OCI-M2 (cell line): Measurements from ENCODE around the gene LHB.

Experiments used
- DNase-seq: peaks from one replicate; lab custom pipeline; 2025; ENCODE audit not compliant: unreplicated experiment; lab: John Stamatoyannopoulos, UW

The LHB gene

DNA sequence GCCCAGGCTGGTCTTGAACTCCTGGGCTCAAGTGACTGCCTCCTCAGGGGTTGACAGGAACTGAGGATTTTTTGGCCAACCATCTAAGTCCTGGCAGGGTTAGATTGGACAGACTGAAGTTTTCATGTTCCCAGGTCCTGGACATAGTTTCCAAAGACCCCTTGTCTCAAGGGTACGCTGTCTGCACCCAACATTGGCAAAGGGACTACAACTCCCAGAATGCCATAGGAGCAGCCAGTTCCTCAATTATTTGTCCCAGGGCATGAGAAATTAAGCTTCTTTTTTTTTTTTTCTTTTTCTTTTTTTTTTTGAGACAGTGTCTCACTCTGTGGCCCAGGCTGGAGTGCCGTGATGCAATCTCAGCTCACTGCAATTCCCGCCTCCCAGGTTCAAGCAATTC is 30.7 kb downstream of the LHB start:
- no peak for DNase-seq

DNA sequence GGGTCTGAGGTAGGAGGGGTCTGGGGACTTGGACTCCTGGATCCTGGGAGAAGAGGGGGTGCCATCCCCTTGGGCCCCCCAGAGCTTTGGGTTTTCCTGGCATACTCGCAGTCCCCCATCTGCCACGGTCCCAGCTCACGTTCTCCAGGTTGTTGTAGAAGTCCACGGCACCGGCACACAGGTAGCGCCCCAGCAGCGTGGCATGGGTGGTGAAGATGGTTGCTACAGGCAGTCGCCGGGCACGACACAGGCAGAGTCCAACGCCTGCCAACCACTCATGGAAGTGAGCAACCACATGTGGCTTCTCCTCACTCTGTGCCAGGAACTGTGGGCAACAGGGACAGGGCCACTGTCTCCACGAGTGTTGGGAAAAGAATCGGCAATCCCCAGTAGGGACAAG is 31.2 kb downstream of the LHB start:
- no peak for DNase-seq

- DNase-seq = no peak
Measured at GRCh38 chr19:48982280-48982679, 34.6 kb downstream of the LHB start.

DNA sequence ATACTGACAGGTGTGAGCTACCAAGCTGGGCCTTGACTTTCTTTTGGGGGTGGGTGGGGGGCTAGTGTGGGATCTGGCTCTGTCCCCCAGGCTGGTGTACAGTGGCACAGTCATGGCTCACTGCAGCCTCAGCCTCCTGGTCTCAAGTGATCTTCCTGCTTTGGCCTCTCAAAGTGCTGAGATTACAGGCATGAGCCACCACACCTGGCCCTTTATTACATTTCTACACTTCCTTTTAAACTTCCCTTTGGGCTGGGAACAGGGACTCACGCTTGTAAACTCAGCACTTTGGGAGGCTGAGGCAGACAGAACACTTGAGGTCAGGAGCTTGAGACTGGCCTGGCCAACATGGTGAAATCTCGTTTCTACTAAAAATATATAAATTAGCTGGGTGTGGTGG is 39.8 kb downstream of the LHB start:
- no peak for DNase-seq

DNA sequence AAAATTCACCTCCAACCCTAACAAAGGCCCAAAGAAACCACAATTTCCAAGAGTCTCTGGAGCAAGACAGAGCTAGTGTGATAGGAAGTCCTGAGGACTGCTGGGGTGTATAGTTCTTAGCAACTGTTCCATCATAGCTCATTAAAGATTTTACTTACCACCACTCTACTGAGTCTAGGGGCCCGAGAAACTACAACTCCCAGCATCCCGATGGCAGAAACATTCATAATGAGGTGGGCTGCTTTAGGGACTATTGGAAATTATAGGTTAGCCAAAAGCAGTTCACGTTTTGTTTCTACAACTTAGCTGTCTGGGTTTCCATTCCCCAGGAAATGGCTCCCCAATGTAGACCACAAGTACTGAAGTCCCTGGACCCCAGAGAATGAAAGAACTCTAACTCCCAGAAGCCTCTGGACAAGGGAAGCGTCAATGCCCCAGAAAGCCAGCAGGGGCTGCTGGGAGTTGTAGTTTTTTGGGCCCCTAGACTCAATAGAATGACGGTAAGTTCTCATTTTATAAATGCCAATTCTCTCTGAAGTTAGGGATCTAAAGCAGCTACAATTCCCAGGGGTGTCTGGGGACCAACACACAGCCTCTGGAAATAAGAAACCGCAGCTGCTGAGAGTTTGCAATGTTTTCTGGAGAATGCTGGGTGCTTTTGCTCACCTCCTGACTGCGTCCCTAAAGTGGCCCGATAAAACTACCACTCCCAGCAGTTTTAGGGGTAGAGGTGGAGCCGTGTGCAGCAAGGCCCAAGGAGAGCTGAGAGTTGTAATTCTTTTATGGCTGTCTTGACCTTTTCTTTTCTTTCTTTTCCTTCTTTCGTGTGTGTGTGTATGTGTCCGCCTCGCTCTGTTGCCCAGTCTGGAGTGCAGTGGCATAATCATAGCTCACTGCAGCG is 40.7 kb downstream of the LHB start:
- DNase-seq = no peak

DNA sequence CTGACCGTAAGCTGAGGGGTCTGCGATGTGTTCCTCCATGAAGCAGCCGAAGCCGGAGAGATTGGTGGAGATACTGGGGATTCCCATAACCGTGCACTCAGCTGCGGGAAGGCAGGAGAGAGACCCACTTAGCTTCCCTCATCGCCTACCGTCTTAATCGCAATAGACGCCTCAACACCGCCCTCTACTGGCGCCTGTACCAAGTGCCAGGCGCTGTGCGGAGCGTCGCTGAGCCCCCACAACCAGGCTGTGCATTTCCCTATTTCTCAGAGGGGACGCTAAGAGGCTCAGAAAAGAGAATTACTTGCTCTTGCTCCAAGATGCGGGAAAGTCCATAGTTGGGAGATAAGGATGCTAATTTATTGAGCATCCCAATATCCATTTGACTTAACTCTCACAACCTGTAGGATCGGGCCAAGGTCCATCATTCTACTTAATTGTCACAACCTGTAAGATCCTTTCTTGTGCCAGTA is 45.9 kb downstream of the LHB start:
- peak; percentile 84 for DNase-seq

GRCh38 chr19:48970139-48970766 is 46.6 kb downstream of the LHB start:
- DNase-seq = no peak

DNA sequence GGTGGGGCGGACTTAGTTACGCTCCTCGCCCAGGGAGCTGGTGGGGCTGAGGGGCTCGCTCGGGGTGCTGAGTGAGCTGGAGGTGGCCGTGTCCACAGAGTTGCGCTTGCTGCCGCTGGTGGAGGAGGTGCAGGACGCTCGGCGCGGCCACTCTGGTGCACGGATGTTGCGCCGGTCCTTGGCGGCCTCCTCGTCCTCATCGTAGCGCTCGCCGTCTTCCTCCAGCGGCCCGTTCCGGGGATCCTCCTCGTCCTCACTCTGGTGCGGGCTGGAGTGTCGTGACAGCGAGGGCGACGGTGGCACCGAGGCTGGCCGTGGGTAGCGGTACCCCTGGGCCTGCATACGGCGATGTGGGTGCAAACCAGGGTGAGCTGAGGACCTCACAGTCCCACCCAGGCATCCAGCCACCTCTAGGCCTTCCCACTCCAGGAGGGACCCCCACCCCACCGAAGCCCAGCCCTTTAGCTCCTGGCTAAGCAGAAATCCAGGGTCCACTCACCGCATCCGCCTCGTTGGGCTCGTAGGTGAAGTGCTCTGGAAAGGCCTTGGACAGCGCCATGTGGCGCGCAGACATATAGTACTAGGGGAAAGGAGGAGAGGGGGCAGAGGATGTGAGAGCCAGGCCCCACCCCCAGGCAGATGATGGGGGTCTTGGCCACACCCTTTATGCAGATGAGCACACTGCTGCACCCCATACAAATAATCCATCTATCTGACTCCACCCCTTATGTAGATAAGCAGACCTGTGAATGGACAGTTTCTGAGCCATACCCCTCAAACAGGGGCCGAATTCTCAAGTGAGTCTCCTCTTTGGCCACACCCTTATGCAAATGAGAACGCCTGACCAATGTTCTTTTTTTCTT is 47.4 kb downstream of the LHB start:
- no peak for DNase-seq

DNA sequence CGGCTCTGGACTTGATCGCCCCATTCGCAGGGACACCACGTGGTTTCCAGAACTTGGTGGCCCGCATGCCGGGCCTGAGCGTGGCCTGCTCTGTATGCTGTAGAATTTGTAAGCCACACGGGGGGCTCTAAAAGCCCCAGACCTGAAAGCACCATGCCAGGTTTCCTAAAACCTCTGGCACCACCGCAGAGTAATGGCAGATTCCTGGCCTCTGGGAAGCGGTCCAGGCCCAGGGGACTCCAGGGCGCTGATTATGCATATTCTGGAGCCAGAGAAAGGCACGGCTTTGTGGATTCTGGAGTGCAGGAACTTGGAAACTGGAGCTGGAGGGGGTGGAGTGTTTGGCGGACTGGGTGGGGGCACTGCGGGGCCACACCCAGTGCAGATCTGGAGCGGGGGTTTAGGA is 48.1 kb downstream of the LHB start:
- no peak for DNase-seq

DNA sequence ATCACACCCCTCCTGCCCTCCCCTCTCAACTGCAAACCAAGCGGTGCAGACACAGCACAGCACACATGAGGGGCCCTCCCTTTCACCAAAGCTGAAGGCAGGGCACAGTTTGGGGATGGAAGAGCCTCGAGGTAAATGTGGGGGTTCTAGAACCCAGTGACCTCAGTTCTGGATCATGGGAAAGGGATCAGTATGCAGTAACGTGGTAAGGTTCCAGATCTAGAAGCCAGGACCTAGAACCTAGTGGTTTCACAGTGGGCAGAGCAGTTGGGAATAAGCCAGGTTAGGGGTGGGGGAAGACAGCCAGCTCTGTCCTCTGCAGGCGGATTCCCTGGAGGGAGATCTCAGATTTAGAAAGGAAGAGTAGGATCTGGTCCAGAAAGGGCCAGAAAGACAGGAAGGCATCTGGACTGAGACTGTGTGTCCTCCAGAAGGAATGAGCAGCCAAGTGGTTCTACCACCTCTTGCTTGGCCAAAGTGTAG is 48.7 kb downstream of the LHB start:
- DNase-seq = no peak

DNA sequence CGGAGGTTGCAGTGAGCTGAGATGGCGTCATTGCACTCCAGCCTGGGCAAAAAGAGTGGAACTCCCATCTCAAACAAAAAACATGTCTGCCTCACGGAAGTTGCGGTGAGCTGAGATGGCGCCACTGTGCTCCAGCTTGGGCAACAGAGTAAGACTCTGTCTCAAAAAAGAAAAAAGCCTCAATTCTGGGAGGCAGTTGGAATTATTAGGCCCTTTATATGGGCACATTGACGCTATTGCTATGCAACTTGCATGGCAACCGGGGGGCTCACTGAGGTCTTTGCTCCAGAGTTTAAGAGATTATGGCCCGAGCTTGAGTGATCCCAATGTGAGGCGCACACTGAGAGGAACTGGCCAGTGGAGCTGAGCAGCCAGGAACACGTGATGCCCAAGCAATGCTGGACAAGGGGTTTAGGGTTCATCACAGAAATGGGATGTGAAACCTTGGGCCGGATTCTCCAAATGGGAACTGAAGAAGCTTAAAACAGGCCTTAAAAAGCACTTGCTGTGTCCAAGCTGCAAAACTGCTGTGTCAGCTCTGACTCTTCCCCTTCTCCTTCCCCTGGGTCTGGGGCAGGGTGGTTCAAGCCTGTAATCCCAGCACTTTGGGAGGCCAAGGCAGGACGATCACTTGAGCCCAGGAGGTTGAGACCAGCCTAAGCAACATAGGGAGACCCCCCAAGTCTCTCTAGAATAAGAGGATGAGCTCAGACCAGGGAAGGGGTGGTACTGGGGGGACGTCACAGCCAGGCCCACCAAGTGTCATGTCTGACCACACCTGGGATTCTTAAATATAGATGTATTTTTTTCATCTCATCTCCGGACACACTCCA is 49.3 kb downstream of the LHB start:
- no peak for DNase-seq

DNA sequence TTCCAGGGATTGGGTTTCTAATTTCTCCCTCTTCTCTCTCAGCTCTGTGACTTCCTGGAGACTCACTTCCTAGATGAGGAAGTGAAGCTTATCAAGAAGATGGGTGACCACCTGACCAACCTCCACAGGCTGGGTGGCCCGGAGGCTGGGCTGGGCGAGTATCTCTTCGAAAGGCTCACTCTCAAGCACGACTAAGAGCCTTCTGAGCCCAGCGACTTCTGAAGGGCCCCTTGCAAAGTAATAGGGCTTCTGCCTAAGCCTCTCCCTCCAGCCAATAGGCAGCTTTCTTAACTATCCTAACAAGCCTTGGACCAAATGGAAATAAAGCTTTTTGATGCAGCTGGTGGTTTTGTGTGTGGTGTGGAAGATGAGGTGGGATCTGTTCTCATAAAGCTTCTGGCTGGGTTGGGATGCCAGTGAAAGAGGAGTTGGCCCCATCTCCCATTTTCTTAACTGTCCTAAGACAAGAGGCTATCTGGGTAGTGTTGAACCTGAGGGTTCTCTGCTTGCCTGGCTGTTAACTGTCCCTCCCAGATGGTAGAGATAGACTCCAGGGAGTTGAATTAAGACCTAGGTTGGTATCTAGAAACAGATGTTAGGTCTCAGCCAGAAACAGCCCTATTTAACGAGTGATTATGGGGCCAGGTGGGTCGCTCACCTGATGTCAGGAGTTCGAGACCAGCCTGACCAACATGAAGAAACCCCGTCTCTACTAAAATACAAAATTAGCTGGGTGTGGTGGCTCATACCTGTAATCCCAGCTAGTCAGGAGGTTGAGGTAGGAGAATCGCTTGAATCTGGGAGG is 50.1 kb downstream of the LHB start:
- no peak for DNase-seq
